Hepatocyte (in vitro differentiated cells): ENCODE results near the gene ZNF93.
"Not testable (repeated sequence)": the region's sequence is repeated elsewhere in the genome, so short reads cannot be mapped to it uniquely, and the experiment has no call there.

Experiments used
- EZH2 ChIP-seq: fragments of 200-600 bp; sonication (generic); IDR thresholded peaks from 2 replicates; pipeline ENCODE4 v1.6.1; 2016; ENCODE audit warnings: antibody characterized with exemption, mild to moderate bottlenecking, borderline replicate concordance
- EZH2phosphoT487 ChIP-seq: fragments of 200-600 bp; sonication (generic); IDR thresholded peaks from one replicate; pipeline ENCODE4 v1.6.1; 2018; ENCODE audit warnings: antibody characterized with exemption, mild to moderate bottlenecking, low read depth, moderate library complexity; ENCODE audit not compliant: unreplicated experiment, severe bottlenecking
- TF ChIP-seq, protein P1 (sequence below): fragments of 200-600 bp; sonication (generic); IDR thresholded peaks from 2 replicates; pipeline ENCODE4 v1.5.1; 2016; ENCODE audit warnings: antibody characterized with exemption, mild to moderate bottlenecking; ENCODE audit not compliant: poor library complexity

DNA sequence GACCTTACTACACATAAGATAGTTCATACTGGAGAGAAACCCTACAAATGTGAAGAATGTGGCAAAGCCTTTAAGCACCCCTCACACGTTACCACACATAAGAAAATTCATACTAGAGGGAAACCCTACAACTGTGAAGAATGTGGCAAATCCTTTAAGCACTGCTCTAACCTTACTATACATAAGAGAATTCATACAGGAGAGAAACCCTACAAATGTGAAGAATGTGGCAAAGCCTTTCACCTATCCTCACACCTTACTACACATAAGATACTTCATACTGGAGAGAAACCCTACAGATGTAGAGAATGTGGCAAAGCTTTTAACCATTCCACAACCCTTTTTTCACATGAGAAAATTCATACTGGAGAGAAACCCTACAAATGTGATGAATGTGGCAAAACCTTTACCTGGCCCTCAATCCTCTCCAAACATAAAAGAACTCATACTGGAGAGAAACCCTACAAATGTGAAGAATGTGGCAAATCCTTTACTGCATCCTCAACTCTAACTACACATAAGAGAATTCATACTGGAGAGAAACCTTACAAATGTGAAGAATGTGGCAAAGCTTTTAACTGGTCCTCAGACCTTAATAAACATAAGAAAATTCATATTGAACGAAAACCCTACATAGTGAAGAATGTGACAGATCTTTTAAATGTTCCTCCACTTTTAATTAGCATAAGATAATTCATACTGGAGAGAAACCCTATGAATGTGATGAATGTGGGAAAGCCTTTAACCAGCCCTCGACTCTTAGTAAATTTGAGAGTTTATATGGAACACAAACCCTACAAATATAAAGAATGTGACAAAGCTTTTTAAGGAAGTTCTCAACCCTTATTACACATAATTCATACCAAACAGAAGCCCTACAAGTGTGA, 8.4 kb upstream of the ZNF93 start:
- TF ChIP-seq, protein P1, sequence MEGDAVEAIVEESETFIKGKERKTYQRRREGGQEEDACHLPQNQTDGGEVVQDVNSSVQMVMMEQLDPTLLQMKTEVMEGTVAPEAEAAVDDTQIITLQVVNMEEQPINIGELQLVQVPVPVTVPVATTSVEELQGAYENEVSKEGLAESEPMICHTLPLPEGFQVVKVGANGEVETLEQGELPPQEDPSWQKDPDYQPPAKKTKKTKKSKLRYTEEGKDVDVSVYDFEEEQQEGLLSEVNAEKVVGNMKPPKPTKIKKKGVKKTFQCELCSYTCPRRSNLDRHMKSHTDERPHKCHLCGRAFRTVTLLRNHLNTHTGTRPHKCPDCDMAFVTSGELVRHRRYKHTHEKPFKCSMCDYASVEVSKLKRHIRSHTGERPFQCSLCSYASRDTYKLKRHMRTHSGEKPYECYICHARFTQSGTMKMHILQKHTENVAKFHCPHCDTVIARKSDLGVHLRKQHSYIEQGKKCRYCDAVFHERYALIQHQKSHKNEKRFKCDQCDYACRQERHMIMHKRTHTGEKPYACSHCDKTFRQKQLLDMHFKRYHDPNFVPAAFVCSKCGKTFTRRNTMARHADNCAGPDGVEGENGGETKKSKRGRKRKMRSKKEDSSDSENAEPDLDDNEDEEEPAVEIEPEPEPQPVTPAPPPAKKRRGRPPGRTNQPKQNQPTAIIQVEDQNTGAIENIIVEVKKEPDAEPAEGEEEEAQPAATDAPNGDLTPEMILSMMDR: not testable (repeated sequence)
- not testable (repeated sequence) for TF ChIP-seq EZH2, EZH2phosphoT487
